Thyroid gland (tissue), 4 donors: ENCODE measurements around the gene CYP2D6.

Experiments
- POLR2A ChIP-seq, 2 donors: fragments of 450-650 bp; IDR thresholded peaks; one replicate each; pipeline ENCODE4 v1.6.1; 2017; ENCODE audit warnings: antibody characterized with exemption in 2 of 2, mild to moderate bottlenecking in 2 of 2, moderate library complexity in 1 of 2
- TF ChIP-seq, protein P1 (sequence below), 6 experiments: fragments of 200-600 bp in 3 of 6; fragments of 450-650 bp in 3 of 6; sonication (generic) in 3 of 6; IDR thresholded peaks; one replicate each; pipeline ENCODE4 v1.5.1; 2016 to 2019; ENCODE audit warnings: antibody characterized with exemption in 6 of 6, mild to moderate bottlenecking in 2 of 6, inconsistent platforms in 1 of 6, moderate library complexity in 1 of 6

DNA sequence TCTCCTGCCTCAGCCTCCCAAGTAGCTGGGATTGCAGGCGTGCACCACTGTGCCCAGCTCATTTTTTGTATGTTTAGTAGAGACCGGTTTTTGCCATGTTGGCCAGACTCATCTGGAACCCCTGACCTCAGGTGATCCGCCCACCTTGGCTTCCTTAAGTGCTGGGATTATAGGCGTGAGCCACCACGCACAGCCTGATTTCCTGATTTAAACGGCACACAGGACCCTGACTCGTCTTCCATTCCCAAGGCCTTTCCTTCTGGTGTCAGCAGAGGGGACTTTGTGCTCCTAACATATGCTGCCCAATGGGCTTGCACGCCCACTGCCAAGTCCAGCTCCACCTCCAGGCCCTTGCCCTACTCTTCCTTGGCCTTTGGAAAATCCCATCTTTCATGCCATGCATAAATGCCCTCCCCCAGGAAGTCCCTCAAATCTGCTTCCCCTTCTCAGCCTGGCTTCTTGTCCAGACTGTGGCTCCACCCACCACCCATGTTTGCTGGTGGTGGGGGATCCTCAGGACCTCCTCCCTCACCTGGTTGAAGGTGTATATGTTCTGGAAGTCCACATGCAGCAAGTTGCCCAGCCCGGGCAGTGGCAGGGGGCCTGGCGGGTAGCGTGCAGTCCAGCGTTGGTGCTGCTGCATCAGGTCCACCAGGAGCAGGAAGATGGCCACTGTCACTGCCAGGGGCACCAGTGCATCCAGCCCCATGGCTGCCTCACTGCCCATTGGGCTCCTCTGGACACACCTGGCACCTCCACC, 23.9 kb upstream of the CYP2D6 start:
- TF ChIP-seq, protein P1, sequence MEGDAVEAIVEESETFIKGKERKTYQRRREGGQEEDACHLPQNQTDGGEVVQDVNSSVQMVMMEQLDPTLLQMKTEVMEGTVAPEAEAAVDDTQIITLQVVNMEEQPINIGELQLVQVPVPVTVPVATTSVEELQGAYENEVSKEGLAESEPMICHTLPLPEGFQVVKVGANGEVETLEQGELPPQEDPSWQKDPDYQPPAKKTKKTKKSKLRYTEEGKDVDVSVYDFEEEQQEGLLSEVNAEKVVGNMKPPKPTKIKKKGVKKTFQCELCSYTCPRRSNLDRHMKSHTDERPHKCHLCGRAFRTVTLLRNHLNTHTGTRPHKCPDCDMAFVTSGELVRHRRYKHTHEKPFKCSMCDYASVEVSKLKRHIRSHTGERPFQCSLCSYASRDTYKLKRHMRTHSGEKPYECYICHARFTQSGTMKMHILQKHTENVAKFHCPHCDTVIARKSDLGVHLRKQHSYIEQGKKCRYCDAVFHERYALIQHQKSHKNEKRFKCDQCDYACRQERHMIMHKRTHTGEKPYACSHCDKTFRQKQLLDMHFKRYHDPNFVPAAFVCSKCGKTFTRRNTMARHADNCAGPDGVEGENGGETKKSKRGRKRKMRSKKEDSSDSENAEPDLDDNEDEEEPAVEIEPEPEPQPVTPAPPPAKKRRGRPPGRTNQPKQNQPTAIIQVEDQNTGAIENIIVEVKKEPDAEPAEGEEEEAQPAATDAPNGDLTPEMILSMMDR (IDR thresholded peaks at IDR 0.05): no peak
- TF ChIP-seq POLR2A (IDR thresholded peaks at IDR 0.05): no peak
